GM21360 (cell line): Measurements from ENCODE around the gene LRRC46.
A peak's percentile ranks its signal among the peaks of the same experiment; 100 is the strongest.

ENCODE experiments used
- ATAC-seq: cut with Tn5 transposase; IDR thresholded peaks from one replicate; pipeline ENCODE4 v1.9.1; 2021; ENCODE audit warnings: mild to moderate bottlenecking, moderate library complexity; ENCODE audit not compliant: unreplicated experiment

The LRRC46 gene

DNA sequence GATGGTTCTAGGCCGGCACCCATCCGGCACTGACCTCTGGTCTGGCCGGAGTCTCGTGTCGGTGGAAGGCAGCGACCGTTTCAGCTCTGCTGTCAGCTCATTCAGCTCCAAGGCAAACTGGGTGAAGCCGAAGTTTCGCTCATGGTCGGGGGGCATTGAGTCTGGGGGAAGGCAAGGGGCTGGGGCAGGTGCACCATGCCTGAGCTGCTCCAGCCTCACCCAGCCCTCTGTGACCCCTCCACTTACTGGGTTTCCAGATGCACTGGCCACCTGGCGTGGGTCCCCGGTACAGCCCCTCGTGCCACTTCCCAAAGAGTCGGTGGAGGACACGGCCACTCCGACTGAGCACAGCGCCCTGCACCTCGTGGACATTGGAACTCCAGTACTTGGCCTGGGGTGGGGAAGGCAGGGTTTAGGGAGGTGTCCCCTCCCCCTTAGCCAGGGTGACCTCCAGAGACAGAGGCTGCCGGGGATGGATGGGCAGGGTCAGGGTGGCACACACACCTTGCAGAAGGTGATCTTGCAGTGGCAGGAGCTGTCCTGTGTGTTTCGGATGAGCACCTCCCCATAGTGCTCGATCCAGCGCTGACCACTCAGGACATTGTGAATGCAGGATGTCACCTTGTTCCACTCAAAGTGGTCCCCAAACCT, 22.5 kb upstream of the LRRC46 start:
- no peak for ATAC-seq

DNA sequence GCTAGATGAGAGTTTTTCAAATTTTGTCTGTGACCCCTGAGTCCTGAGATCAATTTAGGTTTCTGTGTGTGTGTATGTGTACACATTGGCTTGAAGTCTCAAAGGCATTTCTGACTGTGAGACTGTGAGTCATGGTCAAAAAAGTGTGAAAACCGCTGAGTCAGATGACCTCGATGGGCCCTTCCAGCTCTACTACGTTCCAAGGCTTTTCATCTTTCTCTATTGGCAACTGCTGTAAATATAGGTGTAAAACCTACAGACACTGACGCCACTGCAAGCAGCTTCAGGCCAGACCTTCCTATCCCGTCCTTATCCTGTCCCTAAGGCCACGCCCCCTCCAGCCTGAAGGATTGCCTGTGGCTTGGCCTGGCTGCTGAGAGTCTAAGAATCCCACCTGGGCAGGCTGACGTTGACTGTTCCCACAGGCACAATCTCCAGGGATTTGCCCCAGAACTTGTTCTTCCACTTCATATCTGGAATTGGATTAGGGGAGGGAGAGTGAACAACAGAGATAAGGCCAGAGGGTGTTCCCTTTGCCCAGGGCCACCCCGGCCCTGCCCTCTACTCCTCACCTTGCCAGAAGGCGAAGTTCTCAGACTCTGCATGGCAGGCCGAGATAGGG, 21.2 kb upstream of the LRRC46 start:
- ATAC-seq = no peak

DNA sequence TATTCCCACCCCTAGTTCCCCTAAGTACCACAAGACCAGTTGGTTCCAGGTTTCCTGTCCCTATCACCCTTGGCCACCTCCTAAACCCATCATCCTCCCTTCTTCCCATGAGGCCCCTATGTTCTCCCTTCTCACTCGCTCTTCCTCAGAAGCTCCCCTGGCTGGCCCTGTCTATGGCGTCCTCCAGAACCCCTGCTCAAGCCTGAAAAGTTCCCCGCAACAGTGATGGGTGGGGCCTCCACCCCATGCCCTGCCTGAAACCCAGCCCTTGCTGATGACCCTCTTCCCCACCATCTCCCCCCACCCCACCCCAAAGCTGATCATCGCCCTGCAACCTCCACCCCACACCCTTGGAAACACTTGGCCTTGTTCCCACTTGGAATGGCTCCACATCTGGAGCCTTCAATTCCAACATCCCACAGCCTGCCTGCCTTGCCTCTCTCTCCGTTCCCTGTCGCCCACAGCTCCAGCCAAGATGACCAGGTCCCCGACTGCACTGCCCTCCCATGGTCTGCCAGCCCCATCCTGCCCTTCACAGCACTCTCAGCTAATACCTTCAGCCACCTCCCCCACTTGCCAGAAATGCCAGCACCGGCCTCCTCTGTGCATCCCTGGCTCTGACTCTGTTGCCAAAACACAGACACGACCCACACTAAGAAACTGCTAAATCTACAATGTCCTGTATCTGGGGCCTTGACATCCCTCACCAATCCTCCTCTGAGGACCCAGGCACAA, 20.4 kb upstream of the LRRC46 start:
- ATAC-seq = no peak

DNA sequence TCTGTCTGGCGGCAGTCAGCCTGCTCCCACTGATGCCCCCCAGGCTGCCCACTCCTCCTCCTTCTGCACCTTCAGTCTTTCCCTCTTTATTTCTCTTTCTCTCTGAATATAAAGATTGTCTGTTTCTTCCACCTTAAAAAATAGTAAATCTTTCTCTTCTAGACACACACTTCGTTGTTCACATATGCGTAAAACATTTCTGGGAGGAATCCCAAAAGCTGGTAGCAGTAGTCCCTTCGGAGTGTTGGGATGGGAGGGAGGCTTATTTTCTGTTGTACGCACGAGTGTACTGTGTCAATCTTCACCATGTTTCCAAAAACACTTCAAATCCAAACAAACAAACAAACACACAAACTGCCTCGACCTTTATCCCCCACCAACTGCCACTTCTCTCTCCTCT, 19.8 kb upstream of the LRRC46 start:
- no peak for ATAC-seq

DNA sequence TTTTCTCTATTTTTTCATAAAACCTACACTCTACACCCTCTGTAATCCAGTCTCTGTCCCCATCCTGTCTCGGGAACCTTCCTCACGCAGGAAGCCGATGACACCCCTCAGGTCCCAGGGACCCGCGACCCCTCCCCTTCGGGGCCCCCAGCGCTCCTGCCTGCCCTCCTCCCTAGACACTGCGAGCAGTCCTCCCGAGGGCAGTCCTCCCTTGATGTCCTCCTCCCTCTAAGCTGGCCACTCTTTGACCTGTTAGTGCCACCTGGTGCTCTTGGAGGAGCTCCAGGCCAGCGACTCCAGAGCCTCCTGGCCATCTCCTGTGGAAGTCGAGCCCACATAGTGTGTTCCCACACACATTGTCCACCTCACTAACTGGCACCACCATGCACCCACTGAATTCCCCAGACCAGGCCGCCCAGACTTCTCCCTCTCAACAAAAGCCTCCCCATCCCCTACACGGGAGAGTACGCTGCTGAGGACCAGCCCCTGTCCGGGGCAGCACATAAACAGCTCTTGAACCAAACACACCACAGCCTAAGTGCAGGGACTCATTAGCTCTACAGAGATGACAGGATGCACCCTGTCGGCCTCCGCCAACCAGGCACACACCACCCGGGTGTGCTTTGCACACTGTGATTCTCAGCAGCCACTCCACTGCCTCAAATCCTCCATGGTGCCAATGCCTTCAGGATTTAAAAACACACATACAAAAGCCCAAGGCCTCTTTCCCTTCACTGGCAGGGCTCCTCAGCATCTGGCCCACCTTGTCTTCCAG, 19.1 kb upstream of the LRRC46 start:
- no peak for ATAC-seq

DNA sequence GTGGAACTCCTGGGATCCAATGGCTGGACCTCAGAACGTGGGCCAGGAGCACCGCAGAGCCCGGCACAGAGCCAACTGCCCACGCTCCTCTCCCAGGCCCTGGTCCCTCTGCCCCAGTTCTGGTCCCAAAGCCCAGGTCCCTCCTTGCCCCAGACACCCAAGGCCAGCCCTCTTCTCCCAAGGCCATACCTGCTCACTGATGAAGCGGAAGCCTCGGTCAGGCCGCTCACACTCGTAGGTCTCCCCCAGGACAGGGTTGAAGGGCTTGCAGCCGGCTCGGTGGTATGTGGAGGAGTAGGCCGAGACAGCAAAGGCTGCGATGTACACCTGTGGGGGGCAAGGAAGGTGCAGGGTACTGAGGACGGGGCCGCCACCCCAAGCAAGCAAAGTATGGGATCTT, 18.4 kb upstream of the LRRC46 start:
- no peak for ATAC-seq

DNA sequence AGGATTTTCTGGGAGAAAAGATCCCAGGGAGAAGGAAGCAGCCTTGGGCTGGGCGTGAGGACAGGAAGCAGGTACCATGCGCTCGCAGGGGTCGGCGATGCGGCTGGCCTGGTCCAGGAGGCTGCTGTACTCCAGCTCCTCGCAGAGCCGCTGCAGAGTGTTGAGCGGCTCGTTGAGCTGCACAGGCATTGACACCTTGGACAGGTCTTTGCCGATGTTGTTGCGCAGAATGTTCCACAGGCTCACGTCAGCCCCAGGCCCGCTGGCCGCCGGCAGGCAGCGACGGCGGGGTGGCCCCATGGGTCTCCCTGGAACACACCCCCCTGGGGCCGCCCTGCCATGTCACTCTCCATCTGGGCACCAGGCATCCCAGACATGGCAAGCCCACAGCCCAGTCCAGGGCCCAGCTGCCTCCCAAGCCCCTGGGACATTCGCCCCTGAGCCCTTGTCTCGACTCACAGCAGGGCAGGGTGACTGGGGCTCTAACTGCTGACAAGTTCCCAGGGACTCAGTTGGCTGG, 17.9 kb upstream of the LRRC46 start:
- ATAC-seq = no peak

DNA sequence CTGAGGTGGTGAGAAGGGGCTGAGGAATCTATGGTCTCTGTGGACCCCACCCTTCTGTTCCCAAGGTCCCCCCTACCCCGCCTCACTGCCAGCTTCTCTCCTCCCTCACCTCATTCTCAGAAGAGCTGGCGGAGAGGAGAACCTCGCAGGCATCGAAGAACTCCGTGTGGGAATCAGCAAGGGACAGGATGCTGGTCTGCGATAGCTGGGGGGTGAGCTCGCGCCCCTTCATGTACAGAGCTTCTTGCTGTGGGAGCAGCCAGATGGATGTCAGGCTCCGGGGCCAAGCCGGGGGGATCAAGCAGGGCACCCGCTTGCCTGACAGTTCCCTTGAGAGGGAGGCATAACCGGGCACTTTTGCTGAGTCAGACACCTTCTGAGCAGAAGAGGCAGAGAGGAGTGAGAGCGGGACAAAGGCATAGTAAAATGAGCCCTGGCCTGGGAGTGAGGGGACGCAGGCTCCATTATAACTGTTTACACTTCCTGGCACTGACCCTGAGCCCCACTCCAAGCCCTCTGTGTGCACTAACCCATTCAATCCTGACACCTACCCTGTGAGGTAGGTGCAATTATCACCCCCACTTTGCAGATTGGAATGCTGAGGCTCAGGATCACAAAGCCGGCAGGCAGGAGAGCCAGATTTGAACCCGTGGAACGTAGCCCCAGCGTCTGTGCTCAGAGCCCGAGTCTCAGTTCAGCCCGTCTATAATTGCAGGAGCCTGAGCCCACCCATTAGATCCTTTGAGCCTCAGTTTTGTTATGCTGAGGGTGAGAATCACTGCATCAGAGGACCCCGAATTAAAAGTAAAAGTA, 16.2 kb upstream of the LRRC46 start:
- no peak for ATAC-seq

DNA sequence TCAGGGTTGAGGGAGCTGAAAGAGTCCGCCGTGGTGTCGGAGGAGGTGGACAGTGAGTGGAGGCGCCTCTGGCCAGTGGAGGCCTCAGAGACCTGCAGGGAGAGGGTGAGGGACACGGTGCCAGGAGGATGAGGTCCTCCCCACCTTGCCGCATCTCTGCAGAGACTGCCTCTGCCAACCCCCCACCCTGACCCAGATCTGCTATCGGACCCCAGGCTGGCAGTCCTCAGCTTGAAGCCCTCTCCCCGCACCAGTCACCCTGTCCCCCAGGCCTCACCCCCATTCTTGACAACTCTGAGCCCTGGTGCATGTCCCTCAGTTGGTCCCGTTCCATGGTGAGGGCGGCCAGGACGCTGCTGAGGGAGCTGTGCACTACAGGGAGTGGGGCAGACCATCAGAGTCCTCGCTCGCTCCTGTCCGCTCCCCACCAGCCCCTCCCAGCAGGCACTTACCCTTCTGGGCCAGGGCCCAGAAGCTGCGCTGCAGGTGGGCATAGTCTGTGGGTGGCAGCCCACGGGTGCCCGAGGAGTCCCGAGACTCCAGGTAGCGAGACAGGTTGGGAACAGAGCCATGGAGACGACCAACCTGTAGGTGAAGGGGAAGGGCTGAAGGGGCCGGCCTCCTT, 15.2 kb upstream of the LRRC46 start:
- no peak for ATAC-seq

DNA sequence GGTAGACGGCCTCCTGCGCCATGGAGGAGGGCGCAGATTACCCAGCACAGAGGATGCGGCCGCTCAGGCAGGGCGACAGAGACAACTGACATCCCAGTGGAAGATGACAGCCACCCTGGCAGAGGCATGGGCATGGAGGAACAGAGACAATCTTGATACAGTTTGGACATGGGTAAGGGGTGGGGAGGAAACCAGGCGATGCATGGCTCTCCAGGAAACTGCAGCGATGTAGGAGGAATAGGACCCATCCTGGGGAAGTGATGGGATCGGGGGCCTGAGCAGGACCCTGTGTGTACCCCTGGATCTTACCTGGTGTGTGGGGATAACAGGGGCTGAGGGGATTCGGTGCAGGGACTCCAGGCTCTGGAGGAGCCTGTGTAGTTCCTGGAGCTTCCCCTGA, 14.5 kb upstream of the LRRC46 start:
- no peak for ATAC-seq

DNA sequence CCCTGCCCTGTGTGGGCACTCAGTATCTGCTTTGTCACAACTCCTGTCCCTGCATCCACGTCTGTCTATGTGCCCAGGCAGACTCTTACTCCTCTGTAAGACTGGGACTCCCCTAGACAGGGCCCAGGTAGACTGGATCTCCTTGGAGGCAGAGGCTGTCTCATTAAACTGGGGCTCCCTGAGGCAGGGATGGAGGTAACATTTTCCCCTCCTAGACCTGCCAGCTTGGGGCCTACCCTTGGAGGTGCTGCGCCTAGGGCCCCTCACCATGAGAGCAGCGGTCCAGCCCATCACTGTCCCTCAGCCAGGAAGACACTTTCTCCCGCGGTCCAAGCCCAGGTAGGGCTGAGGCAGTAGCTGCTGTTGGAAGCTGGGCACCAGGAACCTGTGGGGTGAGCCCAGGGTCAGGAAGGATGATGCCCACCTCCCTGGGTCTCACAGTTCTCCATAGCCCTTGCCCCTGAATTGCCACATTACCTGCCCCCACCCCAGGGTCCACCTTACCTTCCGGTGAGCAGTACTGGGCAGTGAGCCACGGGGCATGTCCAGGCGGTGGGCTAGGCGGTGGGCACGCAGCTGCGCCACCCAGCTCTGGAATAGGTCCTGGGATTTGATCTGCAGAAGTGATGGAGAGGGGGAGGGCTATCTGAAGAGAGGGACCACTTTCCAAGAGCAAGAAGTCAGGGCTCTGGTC, 13.3 kb upstream of the LRRC46 start:
- ATAC-seq = no peak

DNA sequence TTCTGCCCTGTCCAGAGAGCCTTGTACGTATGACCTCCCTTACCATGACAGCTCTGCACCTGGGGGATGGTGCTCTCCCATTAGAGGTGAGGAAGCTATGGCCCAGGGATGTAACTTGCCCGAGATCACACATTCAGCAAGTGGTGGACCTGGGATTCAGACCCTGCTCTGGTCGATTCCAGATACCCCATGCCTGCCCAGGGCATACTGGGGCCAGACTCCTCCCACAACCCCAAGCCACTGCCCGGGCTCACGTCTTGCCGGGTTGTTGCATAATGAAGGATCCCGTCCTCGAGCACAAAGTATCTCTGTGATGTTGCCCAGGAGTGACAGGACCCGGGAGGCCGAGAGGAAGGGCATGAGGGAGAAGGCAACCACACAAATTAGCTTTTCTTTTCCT, 12.0 kb upstream of the LRRC46 start:
- ATAC-seq = no peak

DNA sequence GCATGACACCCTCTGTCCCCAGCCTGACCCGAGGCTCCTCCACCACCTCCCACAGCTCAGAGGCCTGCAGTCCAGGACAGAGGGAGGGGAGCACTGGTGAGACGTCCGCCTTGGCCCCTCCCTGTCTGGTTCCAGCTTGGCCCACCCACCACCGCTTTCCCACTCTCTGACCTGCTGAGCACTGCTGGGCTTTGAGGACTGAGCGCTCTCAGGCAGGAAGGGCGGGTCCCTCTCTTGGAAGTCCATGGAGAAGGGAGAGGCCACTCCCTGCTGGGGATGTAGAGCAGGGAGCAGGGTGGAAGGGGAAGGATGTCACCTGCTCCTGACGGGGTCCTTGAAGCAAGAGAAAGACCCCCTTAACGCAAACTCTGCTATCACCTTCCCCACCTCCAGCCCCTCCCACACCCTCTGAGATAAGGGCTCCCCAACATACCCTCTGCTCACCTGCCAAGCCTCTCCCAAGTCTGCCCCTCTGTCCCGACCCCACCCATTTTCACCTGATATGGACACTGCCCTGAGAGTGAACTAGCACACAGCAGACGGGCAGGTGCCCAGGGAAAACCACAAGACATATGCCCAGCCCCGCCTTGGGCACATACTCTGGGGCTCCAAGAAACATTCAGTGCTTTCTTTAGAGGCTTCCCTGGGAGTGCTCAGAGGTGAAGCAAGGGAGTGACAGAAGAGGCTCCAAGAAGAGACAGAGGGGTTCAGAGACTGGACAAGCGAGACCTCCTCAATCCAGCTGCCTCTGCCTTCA, 11.3 kb upstream of the LRRC46 start:
- no peak for ATAC-seq

DNA sequence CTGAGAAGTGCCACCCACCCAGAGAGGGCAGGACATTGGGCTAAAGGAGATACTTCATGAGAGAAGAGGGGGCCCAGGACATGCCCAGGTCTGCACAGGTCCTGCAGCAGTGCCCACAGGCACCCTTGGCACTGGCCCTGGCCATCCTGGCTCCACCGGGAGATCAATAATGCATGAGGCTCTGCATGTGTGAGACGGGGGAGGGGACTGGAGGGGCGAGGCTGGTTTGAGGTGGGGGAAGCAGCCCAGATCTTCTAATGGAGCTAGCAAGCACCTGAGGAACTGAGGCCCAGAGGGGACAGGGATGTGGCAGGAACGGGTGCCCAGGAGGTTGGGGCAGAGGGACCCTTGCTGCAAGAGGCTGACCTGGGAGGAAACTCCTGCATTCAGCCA, 10.4 kb upstream of the LRRC46 start:
- no peak for ATAC-seq

DNA sequence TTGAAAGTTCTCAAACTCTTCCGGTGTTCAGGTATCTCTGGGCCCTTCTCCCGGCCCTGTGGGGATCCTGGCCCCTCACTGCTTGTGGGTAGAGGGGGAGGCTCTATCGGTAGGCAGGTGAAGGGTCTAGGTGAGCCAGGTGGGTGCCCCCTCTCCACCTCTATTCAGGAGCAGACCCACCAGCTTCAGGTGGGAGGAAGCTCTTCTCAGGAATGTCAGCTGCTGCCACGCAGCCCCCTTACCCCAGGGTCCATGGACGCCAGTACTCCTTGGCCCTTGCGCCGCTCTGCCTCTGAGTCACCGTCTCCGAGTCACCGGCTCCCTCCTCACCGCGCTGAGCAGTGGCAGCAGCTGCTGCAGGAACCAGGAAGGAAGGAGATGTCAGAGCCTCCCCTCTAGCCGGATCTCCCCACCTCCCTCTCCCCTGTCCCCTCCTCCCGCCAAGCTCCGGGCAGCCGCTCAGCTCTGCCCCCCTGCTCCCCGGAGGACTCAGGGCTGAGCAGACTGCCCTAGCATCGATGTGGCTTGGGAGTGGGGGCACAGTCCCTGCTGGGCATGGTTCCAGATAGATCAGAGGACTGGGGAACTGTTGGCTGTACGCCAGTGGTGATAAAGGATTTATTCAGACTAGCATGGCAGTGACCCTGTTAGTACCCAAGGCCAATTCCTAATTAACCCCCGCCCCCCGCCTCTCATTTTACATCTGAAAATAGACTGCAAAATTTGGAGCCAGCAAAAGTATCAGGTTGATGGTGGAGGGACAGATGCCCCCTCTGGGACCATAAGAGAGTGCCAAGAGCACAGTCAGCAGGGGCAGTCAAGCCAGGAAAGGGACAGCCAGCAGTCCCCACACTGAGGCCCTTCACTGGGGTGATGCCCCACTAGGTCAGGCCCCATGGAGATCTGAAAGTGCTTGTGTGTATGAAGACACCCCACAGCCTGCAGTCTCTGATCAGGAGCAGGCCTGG, 9.8 kb upstream of the LRRC46 start, which contains the start of gene OSBPL7:
TSS of gene OSBPL7 (minus strand) at position 371 of the 968 bp plus-strand sequence. CDS start 1,516 bp downstream, outside the sequence.
- ATAC-seq = peak; percentile 66

DNA sequence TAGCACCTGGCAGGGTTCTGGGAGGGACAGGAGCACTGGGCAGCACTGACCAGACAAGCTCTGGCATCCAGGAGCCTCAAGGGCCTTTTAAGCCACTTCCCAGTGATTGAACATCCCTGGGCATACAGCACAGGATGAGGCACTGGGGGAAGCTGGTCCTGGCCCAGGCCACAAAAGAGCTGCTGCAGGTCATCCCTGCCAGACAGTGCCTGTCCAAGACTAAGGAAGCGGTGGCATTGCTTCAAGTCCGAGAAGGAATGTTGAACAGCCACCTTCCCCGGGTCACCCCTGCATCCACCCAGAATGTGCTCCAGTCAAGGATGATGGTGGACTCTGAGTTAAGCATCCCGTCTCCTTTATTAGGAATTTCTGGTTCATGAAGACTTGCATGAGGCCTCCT, 8.7 kb upstream of the LRRC46 start:
- no peak for ATAC-seq

DNA sequence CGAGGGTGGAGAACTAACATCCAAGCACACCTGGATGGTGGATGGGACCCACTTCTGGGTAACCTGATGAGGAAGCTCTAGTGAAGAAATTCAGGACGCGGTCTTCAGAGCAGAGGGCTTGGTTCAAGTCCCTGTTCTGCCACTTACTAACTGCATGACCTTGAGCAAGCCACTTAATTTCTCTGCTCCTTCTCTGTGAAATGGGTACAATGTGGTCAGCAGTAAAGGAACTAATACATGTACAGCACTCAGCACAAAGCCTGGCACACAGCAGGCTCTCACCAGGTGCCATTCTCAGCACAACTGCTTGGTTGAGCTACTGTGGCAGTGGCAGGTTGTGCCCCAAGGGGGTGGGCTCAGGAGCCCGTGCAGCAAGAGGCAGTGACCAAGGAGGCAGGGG, 8.0 kb upstream of the LRRC46 start:
- no peak for ATAC-seq
